Activated CD8-positive, alpha-beta memory T cell treated with anti-CD3 and anti-CD28 coated beads, Interleukin-2, amount 10 ng/mL, durations not matched to agents 7 days and 5 days (primary cell): ENCODE measurements around the gene FYCO1. TPM values are rescaled to one million over a fixed set of nuclear protein-coding genes. Genes with fewer than 3 reads are reported as not detected.
A peak's percentile ranks its signal among the peaks of the same experiment; 100 is the strongest.

Source experiments
- ATAC-seq: fragments of 150-1000 bp; cut with Tn5 transposase; one replicate; pipeline ENCODE4 v1.10.0; 2021; ENCODE audit warnings: moderate library complexity
- CTCF ChIA-PET: fragments of 350-600 bp; sonication (Branson Sonifier 250); formaldehyde crosslinking; loops from one replicate; lab custom pipeline; 2021; ENCODE audit warnings: antibody characterized with exemption; lab: Charles Lee
- DNase-seq: peaks from one replicate; pipeline ENCODE4 v3.0.0-alpha.2; 2020
- H3K27ac Mint-ChIP-seq: one replicate; pipeline ENCODE4 v1.8.0; 2021; ENCODE audit warnings: mild to moderate bottlenecking, mixed read lengths
- H3K27me3 Mint-ChIP-seq: one replicate; pipeline ENCODE4 v1.8.0; 2021; ENCODE audit warnings: mixed read lengths
- H3K36me3 Mint-ChIP-seq: one replicate; pipeline ENCODE4 v1.8.0; 2021; ENCODE audit warnings: mild to moderate bottlenecking, mixed read lengths
- H3K4me1 Mint-ChIP-seq: one replicate; pipeline ENCODE4 v1.8.0; 2021; ENCODE audit warnings: mixed read lengths
- H3K4me3 Mint-ChIP-seq: one replicate; pipeline ENCODE4 v1.8.0; 2021; ENCODE audit warnings: mild to moderate bottlenecking, moderate library complexity, mixed read lengths
- H3K9me3 Mint-ChIP-seq: one replicate; pipeline ENCODE4 v1.8.0; 2022; ENCODE audit warnings: low read depth, mixed read lengths
- total RNA-seq, 2 experiments: library from RNA; stranded (reverse); gene quantifications; one replicate each; pipeline ENCODE4 v1.2.3, GENCODE V29; 2021

FYCO1 gene
- total RNA-seq, 2 experiments from 2014 or later, result 19.1 to 27.7 TPM

- Mint-ChIP-seq H3K36me3 (peaks cover 82% of the 10 kb centered on the region), H3K9me3 (peaks cover 3% of the 10 kb centered on the region)
- CTCF ChIA-PET, result interaction anchor here (1.1 to 8.8 kb wide), 9 partner anchors 9 to 405 kb away, joined by 3 to 75 read pairs (median 6); partner anchors contain the start of gene FYCO1
Measured at GRCh38 chr3:45964139-45964538, 31.5 kb downstream of the FYCO1 start.

GRCh38 chr3:45962033-45962432 lies 33.6 kb downstream of the FYCO1 start:
- ATAC-seq (no peak), DNase-seq (no peak)
- Mint-ChIP-seq H3K4me1 (peaks cover 82% of the 10 kb centered on the region), H3K27ac (peak overlapping the region; percentile 10), H3K4me3 (no peak overlapping the region), H3K9me3 (peaks cover 3% of the 10 kb centered on the region), H3K36me3 (peaks cover 83% of the 10 kb centered on the region), H3K27me3 (no peaks in the 10 kb centered on the region)
- CTCF ChIA-PET, result interaction anchor here (0.6 to 8.8 kb wide), 8 partner anchors 10 to 116 kb away, joined by 3 to 75 read pairs (median 5); no protein-coding TSS in a partner anchor

More at GRCh38 chr3:45964139-45964538, 31.5 kb downstream of the FYCO1 start:
- Mint-ChIP-seq H3K4me1 (peaks cover 83% of the 10 kb centered on the region), H3K4me3 (no peak overlapping the region), H3K27me3 (no peaks in the 10 kb centered on the region), H3K27ac (peak overlapping the region; percentile 85)
- peak; percentile 83 for DNase-seq
- peak; percentile 87 for ATAC-seq

GRCh38 chr3:45960289-45960688 lies 35.3 kb downstream of the FYCO1 start:
- ATAC-seq (no peak), DNase-seq (no peak)
- Mint-ChIP-seq H3K9me3 (peaks cover 3% of the 10 kb centered on the region), H3K4me1 (peaks cover 73% of the 10 kb centered on the region), H3K27ac (no peak overlapping the region), H3K36me3 (peaks cover 89% of the 10 kb centered on the region), H3K27me3 (no peaks in the 10 kb centered on the region), H3K4me3 (no peak overlapping the region)
- CTCF ChIA-PET, result interaction anchor here (0.8 to 6.5 kb wide), 4 partner anchors 9 to 117 kb away, joined by 3 to 44 read pairs (median 8); no protein-coding TSS in a partner anchor

- Mint-ChIP-seq H3K27ac (no peak overlapping the region), H3K4me1 (peaks cover 65% of the 10 kb centered on the region)
- ATAC-seq, result no peak
Measured at GRCh38 chr3:45959201-45959600, 36.4 kb downstream of the FYCO1 start.

GRCh38 chr3:45958321-45958791 lies 37.3 kb downstream of the FYCO1 start:
- peaks cover 3% of the 10 kb centered on the region for H3K9me3 Mint-ChIP-seq
- no peak overlapping the region for H3K4me3 Mint-ChIP-seq
- ATAC-seq (no peak), DNase-seq (no peak)
- H3K4me1 Mint-ChIP-seq, result peaks cover 59% of the 10 kb centered on the region
- peaks cover 94% of the 10 kb centered on the region for H3K36me3 Mint-ChIP-seq
- CTCF ChIA-PET, result interaction anchor here (1.1 to 6.5 kb wide), 7 partner anchors 11 to 269 kb away, joined by 3 to 44 read pairs (median 4); partner anchors contain the start of genes CXCR6 and SACM1L
- peak overlapping the region; percentile 35 for H3K27ac Mint-ChIP-seq
- H3K27me3 Mint-ChIP-seq, result no peaks in the 10 kb centered on the region

More at GRCh38 chr3:45959201-45959600, 36.4 kb downstream of the FYCO1 start:
- H3K36me3 Mint-ChIP-seq, result peaks cover 94% of the 10 kb centered on the region
- DNase-seq, result no peak
- no peak overlapping the region for H3K4me3 Mint-ChIP-seq
- H3K27me3 Mint-ChIP-seq, result no peaks in the 10 kb centered on the region
- H3K9me3 Mint-ChIP-seq, result peaks cover 3% of the 10 kb centered on the region
- CTCF ChIA-PET, result interaction anchor here (1.1 to 6.5 kb wide), 6 partner anchors 8 to 270 kb away, joined by 3 to 44 read pairs (median 7); partner anchors contain the start of genes CXCR6 and SACM1L

- H3K27ac Mint-ChIP-seq, result peak overlapping the region; percentile 8
- no peaks in the 10 kb centered on the region for H3K27me3 Mint-ChIP-seq
- peaks cover 57% of the 10 kb centered on the region for H3K4me1 Mint-ChIP-seq
- peaks cover 93% of the 10 kb centered on the region for H3K36me3 Mint-ChIP-seq
- CTCF ChIA-PET, result interaction anchor here (1.1 to 6.5 kb wide), 7 partner anchors 11 to 268 kb away, joined by 3 to 44 read pairs (median 4); partner anchors contain the start of genes CXCR6 and SACM1L
- no peak for DNase-seq
- peaks cover 3% of the 10 kb centered on the region for H3K9me3 Mint-ChIP-seq
- H3K4me3 Mint-ChIP-seq, result no peak overlapping the region
- no peak for ATAC-seq
Measured at GRCh38 chr3:45957586-45957985, 38.0 kb downstream of the FYCO1 start.

GRCh38 chr3:45955706-45956105 lies 39.9 kb downstream of the FYCO1 start:
- H3K36me3 Mint-ChIP-seq, result peaks cover 94% of the 10 kb centered on the region
- no peaks in the 10 kb centered on the region for H3K27me3 Mint-ChIP-seq
- H3K4me1 Mint-ChIP-seq, result peaks cover 61% of the 10 kb centered on the region
- H3K4me3 Mint-ChIP-seq, result no peak overlapping the region
- CTCF ChIA-PET, result interaction anchor here (1.3 to 6.5 kb wide), 2 partner anchors 34 to 122 kb away, joined by 3 to 44 read pairs; no protein-coding TSS in a partner anchor
- no peaks in the 10 kb centered on the region for H3K9me3 Mint-ChIP-seq
- DNase-seq (no peak), ATAC-seq (no peak)
- no peak overlapping the region for H3K27ac Mint-ChIP-seq

- H3K4me1 Mint-ChIP-seq, result peaks cover 67% of the 10 kb centered on the region
Measured at GRCh38 chr3:45955017-45955647, 40.5 kb downstream of the FYCO1 start.

GRCh38 chr3:45954306-45954705 lies 41.3 kb downstream of the FYCO1 start:
- no peak for DNase-seq
- Mint-ChIP-seq H3K27ac (no peak overlapping the region), H3K4me1 (peaks cover 72% of the 10 kb centered on the region), H3K36me3 (peaks cover 90% of the 10 kb centered on the region), H3K9me3 (no peaks in the 10 kb centered on the region), H3K4me3 (no peak overlapping the region), H3K27me3 (no peaks in the 10 kb centered on the region)
- ATAC-seq, result no peak
- CTCF ChIA-PET, result interaction anchor here (1.2 to 30.7 kb wide), 2 partner anchors 16 to 124 kb away, joined by 3 to 708 read pairs; no protein-coding TSS in a partner anchor

More at GRCh38 chr3:45955017-45955647, 40.5 kb downstream of the FYCO1 start:
- ATAC-seq (no peak), DNase-seq (no peak)
- no peak overlapping the region for H3K4me3 Mint-ChIP-seq
- CTCF ChIA-PET, result interaction anchor here (6.5 kb wide), 1 partner anchor 122 kb away, joined by 44 read pairs; no protein-coding TSS in a partner anchor
- no peaks in the 10 kb centered on the region for H3K27me3 Mint-ChIP-seq
- peaks cover 91% of the 10 kb centered on the region for H3K36me3 Mint-ChIP-seq
- H3K9me3 Mint-ChIP-seq, result no peaks in the 10 kb centered on the region
- no peak overlapping the region for H3K27ac Mint-ChIP-seq

- no peak for ATAC-seq
- CTCF ChIA-PET, result interaction anchor here (0.6 to 30.7 kb wide), 4 partner anchors 10 to 125 kb away, joined by 3 to 708 read pairs (median 4); partner anchors contain the start of gene CXCR6
- DNase-seq, result no peak
- no peaks in the 10 kb centered on the region for H3K9me3 Mint-ChIP-seq
- H3K4me3 Mint-ChIP-seq, result no peak overlapping the region
- H3K36me3 Mint-ChIP-seq, result peaks cover 90% of the 10 kb centered on the region
- no peaks in the 10 kb centered on the region for H3K27me3 Mint-ChIP-seq
- H3K4me1 Mint-ChIP-seq, result peaks cover 72% of the 10 kb centered on the region
- peak overlapping the region; percentile 3 for H3K27ac Mint-ChIP-seq
Measured at GRCh38 chr3:45953536-45953935, 42.1 kb downstream of the FYCO1 start.

GRCh38 chr3:45952456-45952855 lies 43.2 kb downstream of the FYCO1 start:
- DNase-seq, result no peak
- Mint-ChIP-seq H3K36me3 (peaks cover 90% of the 10 kb centered on the region), H3K9me3 (no peaks in the 10 kb centered on the region), H3K4me3 (no peak overlapping the region), H3K27ac (peak overlapping the region; percentile 84), H3K4me1 (peaks cover 72% of the 10 kb centered on the region), H3K27me3 (no peaks in the 10 kb centered on the region)
- no peak for ATAC-seq
- CTCF ChIA-PET, result interaction anchor here (0.8 to 30.7 kb wide), 3 partner anchors 9 to 126 kb away, joined by 4 to 708 read pairs (median 6); partner anchors contain the start of gene CXCR6

- peaks cover 76% of the 10 kb centered on the region for H3K4me1 Mint-ChIP-seq
Measured at GRCh38 chr3:45951946-45952345, 43.7 kb downstream of the FYCO1 start.

More at GRCh38 chr3:45951946-45952345, 43.7 kb downstream of the FYCO1 start:
- Mint-ChIP-seq H3K9me3 (no peaks in the 10 kb centered on the region), H3K4me3 (no peak overlapping the region), H3K27me3 (no peaks in the 10 kb centered on the region), H3K27ac (peak overlapping the region; percentile 84), H3K36me3 (peaks cover 90% of the 10 kb centered on the region)
- DNase-seq (no peak), ATAC-seq (no peak)
- CTCF ChIA-PET, result interaction anchor here (0.8 to 30.7 kb wide), 7 partner anchors 9 to 127 kb away, joined by 4 to 708 read pairs (median 6); partner anchors contain the start of gene CXCR6
